ENCODE data around the gene HOOK2. TPM values are rescaled to one million over a fixed set of nuclear protein-coding genes. Genes with fewer than 3 reads are reported as not detected.

Gene HOOK2
- total and polyA plus RNA-seq, 2 of the 13 experiments (the other 11 are each of a cell fraction or from before 2014, with no cell fraction given): 9.2 to 12.9 TPM

GRCh38 chr19:12757544-12758274 is 17.6 kb downstream of the HOOK2 start (continued):
- TF ChIP-seq PHF8 (CRISPR knock-in tag; IDR thresholded peaks at IDR 0.05) (0 out of 2 replicates have a peak, but pooled peaks have one; percentile 30), HDAC1 (CRISPR knock-in tag; IDR thresholded peaks at IDR 0.05) (peak; percentile 69; the same call in 1 of the 2 replicates), STAG1 (CRISPR knock-in tag; IDR thresholded peaks at IDR 0.05) (peak; percentile 67), CBX5 (CRISPR knock-in tag; IDR thresholded peaks at IDR 0.05; ENCODE audit: borderline replicate concordance) (peak; percentile 30; the same call in 1 of the 2 replicates), PLRG1 (conservative IDR thresholded peaks at IDR 0.05) (no peak), ZNF777 (CRISPR knock-in tag; IDR thresholded peaks at IDR 0.05) (peak; percentile 98), BRCA1 (CRISPR knock-in tag; IDR thresholded peaks at IDR 0.05) (0 out of 2 replicates have a peak, but pooled peaks have one; percentile 44), SUZ12 (IDR thresholded peaks at IDR 0.05; ENCODE audit: low read depth, low read length) (no peak), MYC (CRISPR knock-in tag; IDR thresholded peaks at IDR 0.05; ENCODE audit: borderline replicate concordance) (peak; percentile 68; the same call in 1 of the 2 replicates), SPEN (CRISPR knock-in tag; IDR thresholded peaks at IDR 0.05; ENCODE audit: low read depth) (peak; percentile 40; the same call in 1 of the 2 replicates), ZNF331 (CRISPR knock-in tag; IDR thresholded peaks at IDR 0.05) (peak; percentile 32; the same call in 1 of the 2 replicates), ZNF788 (CRISPR knock-in tag; IDR thresholded peaks at IDR 0.05; ENCODE audit: borderline replicate concordance) (peak; percentile 55; the same call in 1 of the 2 replicates), AKAP8 (CRISPR knock-in tag; IDR thresholded peaks at IDR 0.05) (peak; percentile 68), FOXJ3 (CRISPR knock-in tag; IDR thresholded peaks at IDR 0.05; ENCODE audit: borderline replicate concordance) (no peak), DMAP1 (CRISPR knock-in tag; IDR thresholded peaks at IDR 0.05) (0 out of 2 replicates have a peak, but pooled peaks have one; percentile 17), HES4 (CRISPR knock-in tag; IDR thresholded peaks at IDR 0.05; ENCODE audit: borderline replicate concordance) (0 out of 2 replicates have a peak, but pooled peaks have one; percentile 74), KAT8 (CRISPR knock-in tag; IDR thresholded peaks at IDR 0.05) (no peak; the same call in 1 of the 2 replicates), KAT7 (CRISPR knock-in tag; IDR thresholded peaks at IDR 0.05; ENCODE audit: borderline replicate concordance) (no peak), ZMAT3 (CRISPR knock-in tag; conservative IDR thresholded peaks at IDR 0.05) (0 out of 2 replicates have a peak, but pooled peaks have one; percentile 35), ZFP36L1 (CRISPR knock-in tag; IDR thresholded peaks at IDR 0.05) (no peak), ZSCAN22 (CRISPR knock-in tag; IDR thresholded peaks at IDR 0.05) (0 out of 2 replicates have a peak, but pooled peaks have one; percentile 63), RFX5 (IDR thresholded peaks at IDR 0.05; ENCODE audit: low read depth, low read length) (0 out of 2 replicates have a peak, but pooled peaks have one; percentile 18), ARID3A (IDR thresholded peaks at IDR 0.05; ENCODE audit: low read depth, low read length) (no peak), ISL2 (CRISPR knock-in tag; IDR thresholded peaks at IDR 0.05) (no peak), ZFP91 (CRISPR knock-in tag; IDR thresholded peaks at IDR 0.05; ENCODE audit: borderline replicate concordance) (peak; percentile 70; the same call in 1 of the 2 replicates), GATA4 (IDR thresholded peaks at IDR 0.05; ENCODE audit: borderline replicate concordance, low read depth) (no peak)
- TF ChIP-seq, protein P1, sequence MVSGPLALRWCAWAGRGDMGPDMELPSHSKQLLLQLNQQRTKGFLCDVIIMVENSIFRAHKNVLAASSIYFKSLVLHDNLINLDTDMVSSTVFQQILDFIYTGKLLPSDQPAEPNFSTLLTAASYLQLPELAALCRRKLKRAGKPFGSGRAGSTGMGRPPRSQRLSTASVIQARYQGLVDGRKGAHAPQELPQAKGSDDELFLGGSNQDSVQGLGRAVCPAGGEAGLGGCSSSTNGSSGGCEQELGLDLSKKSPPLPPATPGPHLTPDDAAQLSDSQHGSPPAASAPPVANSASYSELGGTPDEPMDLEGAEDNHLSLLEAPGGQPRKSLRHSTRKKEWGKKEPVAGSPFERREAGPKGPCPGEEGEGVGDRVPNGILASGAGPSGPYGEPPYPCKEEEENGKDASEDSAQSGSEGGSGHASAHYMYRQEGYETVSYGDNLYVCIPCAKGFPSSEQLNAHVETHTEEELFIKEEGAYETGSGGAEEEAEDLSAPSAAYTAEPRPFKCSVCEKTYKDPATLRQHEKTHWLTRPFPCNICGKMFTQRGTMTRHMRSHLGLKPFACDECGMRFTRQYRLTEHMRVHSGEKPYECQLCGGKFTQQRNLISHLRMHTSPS (CRISPR knock-in tag; IDR thresholded peaks at IDR 0.05; ENCODE audit: low read depth): peak; percentile 12; the same call in 1 of the 2 replicates

Data from HepG2 (cell line).